Stimulated activated naive CD8-positive, alpha-beta T cell treated with anti-CD3 and anti-CD28 coated beads, Interleukin-15, Interleukin-2, amounts not matched to agents 100 ng/mL and 50 ng/mL, for 24 hours (primary cell): ENCODE results near the gene ELFN1.

ENCODE experiments used
- H3K27ac Mint-ChIP-seq: one replicate; pipeline ENCODE4 v1.8.0; 2021; ENCODE audit warnings: mild to moderate bottlenecking, mixed read lengths
- H3K27me3 Mint-ChIP-seq: one replicate; pipeline ENCODE4 v1.8.0; 2021; ENCODE audit warnings: mixed read lengths
- H3K36me3 Mint-ChIP-seq: one replicate; pipeline ENCODE4 v1.8.0; 2021; ENCODE audit warnings: low read depth, mixed read lengths
- H3K4me1 Mint-ChIP-seq: one replicate; pipeline ENCODE4 v1.8.0; 2021; ENCODE audit warnings: low read depth, mixed read lengths
- H3K4me3 Mint-ChIP-seq: one replicate; pipeline ENCODE4 v1.8.0; 2021; ENCODE audit warnings: mild to moderate bottlenecking, mixed read lengths
- H3K9me3 Mint-ChIP-seq: one replicate; pipeline ENCODE4 v1.8.0; 2021; ENCODE audit warnings: mixed read lengths

The ELFN1 gene

GRCh38 chr7:1690359-1690958, 20.4 kb downstream of the ELFN1 start:
- Mint-ChIP-seq H3K9me3 (peaks cover 10% of the 10 kb centered on the region), H3K4me3 (no peak overlapping the region), H3K27me3 (peaks cover 25% of the 10 kb centered on the region), H3K27ac (peak overlapping the region; percentile 50), H3K4me1 (no peaks in the 10 kb centered on the region), H3K36me3 (peaks cover under 1% of the 10 kb centered on the region)

- peaks cover 23% of the 10 kb centered on the region for H3K27me3 Mint-ChIP-seq
- H3K4me1 Mint-ChIP-seq: no peaks in the 10 kb centered on the region
- no peaks in the 10 kb centered on the region for H3K36me3 Mint-ChIP-seq
- no peak overlapping the region for H3K4me3 Mint-ChIP-seq
- H3K9me3 Mint-ChIP-seq: peaks cover 9% of the 10 kb centered on the region
- H3K27ac Mint-ChIP-seq: no peak overlapping the region
These were observed 21.0 kb downstream of the ELFN1 start for GRCh38 chr7:1691096-1691495.

GRCh38 chr7:1691601-1692514, 21.8 kb downstream of the ELFN1 start:
- peaks cover 16% of the 10 kb centered on the region for H3K27me3 Mint-ChIP-seq
- peaks cover 4% of the 10 kb centered on the region for H3K9me3 Mint-ChIP-seq
- H3K4me3 Mint-ChIP-seq: no peak overlapping the region
- no peaks in the 10 kb centered on the region for H3K36me3 Mint-ChIP-seq
- H3K4me1 Mint-ChIP-seq: no peaks in the 10 kb centered on the region
- no peak overlapping the region for H3K27ac Mint-ChIP-seq

GRCh38 chr7:1692515-1693418, 22.7 kb downstream of the ELFN1 start:
- H3K36me3 Mint-ChIP-seq: no peaks in the 10 kb centered on the region
- peaks cover 16% of the 10 kb centered on the region for H3K27me3 Mint-ChIP-seq
- H3K4me1 Mint-ChIP-seq: no peaks in the 10 kb centered on the region
- H3K27ac Mint-ChIP-seq: no peak overlapping the region
- H3K4me3 Mint-ChIP-seq: no peak overlapping the region
- peaks cover 4% of the 10 kb centered on the region for H3K9me3 Mint-ChIP-seq

- Mint-ChIP-seq H3K36me3 (no peaks in the 10 kb centered on the region), H3K27me3 (peaks cover 16% of the 10 kb centered on the region), H3K4me3 (no peak overlapping the region), H3K4me1 (no peaks in the 10 kb centered on the region), H3K27ac (no peak overlapping the region), H3K9me3 (peaks cover 4% of the 10 kb centered on the region)
These were observed 23.4 kb downstream of the ELFN1 start for GRCh38 chr7:1693419-1693990.

- Mint-ChIP-seq H3K27ac (no peak overlapping the region), H3K4me1 (no peaks in the 10 kb centered on the region), H3K4me3 (no peak overlapping the region), H3K36me3 (no peaks in the 10 kb centered on the region), H3K9me3 (no peaks in the 10 kb centered on the region), H3K27me3 (peaks cover 12% of the 10 kb centered on the region)
These were observed 24.0 kb downstream of the ELFN1 start for GRCh38 chr7:1693991-1694524.

- H3K27me3 Mint-ChIP-seq: peaks cover 11% of the 10 kb centered on the region
- H3K9me3 Mint-ChIP-seq: no peaks in the 10 kb centered on the region
- H3K4me1 Mint-ChIP-seq: no peaks in the 10 kb centered on the region
These were observed 24.8 kb downstream of the ELFN1 start for GRCh38 chr7:1694611-1695511.

GRCh38 chr7:1695800-1696454, 25.9 kb downstream of the ELFN1 start:
- no peaks in the 10 kb centered on the region for H3K36me3 Mint-ChIP-seq
- no peak overlapping the region for H3K4me3 Mint-ChIP-seq
- no peaks in the 10 kb centered on the region for H3K9me3 Mint-ChIP-seq
- H3K4me1 Mint-ChIP-seq: no peaks in the 10 kb centered on the region
- peaks cover under 1% of the 10 kb centered on the region for H3K27me3 Mint-ChIP-seq
- H3K27ac Mint-ChIP-seq: no peak overlapping the region

More at GRCh38 chr7:1694611-1695511, 24.8 kb downstream of the ELFN1 start:
- Mint-ChIP-seq H3K27ac (no peak overlapping the region), H3K4me3 (no peak overlapping the region), H3K36me3 (no peaks in the 10 kb centered on the region)

- no peaks in the 10 kb centered on the region for H3K4me1 Mint-ChIP-seq
- H3K9me3 Mint-ChIP-seq: no peaks in the 10 kb centered on the region
- H3K36me3 Mint-ChIP-seq: no peaks in the 10 kb centered on the region
- no peak overlapping the region for H3K4me3 Mint-ChIP-seq
- no peaks in the 10 kb centered on the region for H3K27me3 Mint-ChIP-seq
- H3K27ac Mint-ChIP-seq: no peak overlapping the region
These were observed 26.8 kb downstream of the ELFN1 start for GRCh38 chr7:1696671-1697498.

- H3K36me3 Mint-ChIP-seq: no peaks in the 10 kb centered on the region
- H3K27me3 Mint-ChIP-seq: no peaks in the 10 kb centered on the region
- H3K4me3 Mint-ChIP-seq: no peak overlapping the region
- H3K4me1 Mint-ChIP-seq: no peaks in the 10 kb centered on the region
- H3K9me3 Mint-ChIP-seq: peaks cover 3% of the 10 kb centered on the region
- H3K27ac Mint-ChIP-seq: no peak overlapping the region
These were observed 27.5 kb downstream of the ELFN1 start for GRCh38 chr7:1697499-1698125.

GRCh38 chr7:1698201-1698600, 28.1 kb downstream of the ELFN1 start:
- no peak overlapping the region for H3K4me3 Mint-ChIP-seq

GRCh38 chr7:1698951-1699350, 28.9 kb downstream of the ELFN1 start:
- Mint-ChIP-seq H3K27ac (no peak overlapping the region), H3K4me3 (no peak overlapping the region), H3K4me1 (no peaks in the 10 kb centered on the region), H3K36me3 (no peaks in the 10 kb centered on the region), H3K27me3 (peaks cover 7% of the 10 kb centered on the region), H3K9me3 (peaks cover 12% of the 10 kb centered on the region)

More at GRCh38 chr7:1698201-1698600, 28.1 kb downstream of the ELFN1 start:
- peaks cover 6% of the 10 kb centered on the region for H3K27me3 Mint-ChIP-seq
- H3K9me3 Mint-ChIP-seq: peaks cover 9% of the 10 kb centered on the region
- H3K36me3 Mint-ChIP-seq: no peaks in the 10 kb centered on the region
- no peak overlapping the region for H3K27ac Mint-ChIP-seq
- no peaks in the 10 kb centered on the region for H3K4me1 Mint-ChIP-seq
